GM13977 (cell line): ENCODE results near the gene ZSCAN9.
A peak's percentile ranks its signal among the peaks of the same experiment; 100 is the strongest.

Experiments used
- DNase-seq: peaks from one replicate; pipeline ENCODE4 v3.0.0; 2012; ENCODE audit warnings: low spot score
- CTCF ChIP-seq: IDR thresholded peaks from 2 replicates; pipeline ENCODE4 v1.5.1; 2012; ENCODE audit warnings: mild to moderate bottlenecking, control low read depth; ENCODE audit not compliant: insufficient read depth; ENCODE audit errors: extremely low read depth, missing control alignments
- in situ Hi-C: fragments of 300-500 bp; cut with MboI; formaldehyde crosslinking; loops from one replicate; pipeline ENCODE4 v1.12.0; 2022; ENCODE audit warnings: low sequenced_read_pairs, low pct_unique_long_range_greater_than_20kb, mixed read lengths, inconsistent platforms; ENCODE audit not compliant: unreplicated experiment

Gene ZSCAN9

GRCh38 chr6:28225056-28225834 is at the start of gene ZSCAN9:
Gene ZSCAN9 (plus strand): TSS chr6:28225275. CDS start chr6:28227085, 1,810 bp downstream.
- TF ChIP-seq CTCF, result no peak
- peak; percentile 75 for DNase-seq
- in situ Hi-C loops, result no loop called here

GRCh38 chr6:28176373-28176772 is 48.7 kb upstream of the ZSCAN9 start:
- DNase-seq, result no peak
- in situ Hi-C loops, result no loop called here
- no peak for TF ChIP-seq CTCF

GRCh38 chr6:28182255-28182654 is 42.8 kb upstream of the ZSCAN9 start:
- in situ Hi-C loops, result no loop called here
- TF ChIP-seq CTCF, result no peak
- no peak for DNase-seq

- in situ Hi-C loops, result no loop called here
- DNase-seq, result no peak
- no peak for TF ChIP-seq CTCF
Measured at GRCh38 chr6:28188111-28188979, 36.7 kb upstream of the ZSCAN9 start.

- in situ Hi-C loops, result no loop called here
- DNase-seq, result no peak
- TF ChIP-seq CTCF, result no peak
Measured at GRCh38 chr6:28200020-28200419, 25.1 kb upstream of the ZSCAN9 start.

- TF ChIP-seq CTCF, result no peak
Measured at GRCh38 chr6:28203201-28203600, 21.9 kb upstream of the ZSCAN9 start.

More at GRCh38 chr6:28203201-28203600, 21.9 kb upstream of the ZSCAN9 start:
- no peak for DNase-seq
- in situ Hi-C loops, result no loop called here
